Naive thymus-derived CD4-positive, alpha-beta T cell (primary cell): ENCODE results near the gene EYS. TPM values are rescaled to one million over a fixed set of nuclear protein-coding genes. Genes with fewer than 3 reads are reported as not detected.

Source experiments
- ATAC-seq: fragments of 150-1000 bp; cut with Tn5 transposase; 2 replicates; pipeline ENCODE4 v1.10.0; 2021; ENCODE audit warnings: mild to moderate bottlenecking, moderate library complexity
- CTCF ChIA-PET: fragments of 350-600 bp; sonication (Branson Sonifier 250); formaldehyde crosslinking; loops from one replicate; lab custom pipeline; 2021; ENCODE audit warnings: antibody characterized with exemption; lab: Charles Lee
- POLR2A ChIA-PET: fragments of 350-600 bp; sonication (Branson Sonifier 250); formaldehyde crosslinking; loops from one replicate; lab custom pipeline; 2021; ENCODE audit warnings: antibody characterized with exemption, inconsistent platforms; lab: Charles Lee
- DNase-seq, 9 donors: peaks; one replicate each; pipeline versions ENCODE4 v3.0.0 to v3.0.0-alpha.2; 2020 to 2022; ENCODE audit warnings: mixed read lengths in 1 of 9
- H3K27ac ChIP-seq: one replicate; pipeline ENCODE4 v1.7.0; 2013; ENCODE audit warnings: mild to moderate bottlenecking, low read depth, low read length, moderate library complexity
- H3K27me3 ChIP-seq, 2 donors: one replicate each; pipeline ENCODE4 v1.7.0; 2013; ENCODE audit warnings: low read length in 2 of 2, mild to moderate bottlenecking in 2 of 2, moderate library complexity in 2 of 2; ENCODE audit not compliant: control insufficient read depth in 2 of 2, insufficient read depth in 2 of 2
- H3K36me3 ChIP-seq, 3 experiments: 1 replicate in 2 of 3; 2 replicates in 1 of 3; pipeline ENCODE4 v1.7.0; 2013; ENCODE audit warnings: low read length in 3 of 3, mild to moderate bottlenecking in 3 of 3, moderate library complexity in 1 of 3; ENCODE audit not compliant: insufficient read depth in 3 of 3, control insufficient read depth in 2 of 3
- H3K4me1 ChIP-seq, 2 donors: one replicate each; pipeline ENCODE4 v1.7.0; 2013; ENCODE audit warnings: low read length in 2 of 2, mild to moderate bottlenecking in 2 of 2, moderate library complexity in 1 of 2; ENCODE audit not compliant: control insufficient read depth in 2 of 2, insufficient read depth in 2 of 2
- H3K4me3 ChIP-seq: 2 replicates; pipeline ENCODE4 v1.7.0; 2013; ENCODE audit warnings: mild to moderate bottlenecking, low read length
- H3K9me3 ChIP-seq, 3 experiments: 1 replicate in 2 of 3; 2 replicates in 1 of 3; pipeline ENCODE4 v1.7.0; 2013; ENCODE audit warnings: low read length in 3 of 3; ENCODE audit not compliant: control insufficient read depth in 2 of 3
- H3K27ac Mint-ChIP-seq, 9 donors: one replicate each; pipeline ENCODE4 v1.8.0; 2020 to 2022; ENCODE audit warnings: mixed read lengths in 9 of 9, mild to moderate bottlenecking in 8 of 9, moderate library complexity in 5 of 9, inconsistent platforms in 2 of 9
- H3K27me3 Mint-ChIP-seq, 5 donors: one replicate each; pipeline ENCODE4 v1.8.0; 2021 to 2022; ENCODE audit warnings: mixed read lengths in 5 of 5, mild to moderate bottlenecking in 1 of 5
- H3K36me3 Mint-ChIP-seq, 5 donors: one replicate each; pipeline ENCODE4 v1.8.0; 2020 to 2022; ENCODE audit warnings: mixed read lengths in 5 of 5, mild to moderate bottlenecking in 3 of 5, inconsistent platforms in 1 of 5
- H3K4me1 Mint-ChIP-seq, 7 donors: one replicate each; pipeline ENCODE4 v1.8.0; 2020 to 2022; ENCODE audit warnings: mixed read lengths in 7 of 7, mild to moderate bottlenecking in 3 of 7, inconsistent platforms in 1 of 7
- H3K4me3 Mint-ChIP-seq, 10 donors: one replicate each; pipeline ENCODE4 v1.8.0; 2020 to 2022; ENCODE audit warnings: mild to moderate bottlenecking in 10 of 10, mixed read lengths in 10 of 10, moderate library complexity in 6 of 10, inconsistent platforms in 2 of 10
- H3K9me3 Mint-ChIP-seq, 11 donors: one replicate each; pipeline ENCODE4 v1.8.0; 2020 to 2022; ENCODE audit warnings: mixed read lengths in 11 of 11, mild to moderate bottlenecking in 4 of 11, inconsistent platforms in 1 of 11, moderate library complexity in 1 of 11
- intact Hi-C, 2 donors: fragments of 100-400 bp; cut with micrococcal nuclease; formaldehyde crosslinking; loops; one replicate each; pipeline ENCODE4 v1.15.1; 2023
- polyA plus RNA-seq, 2 donors: library from polyadenylated mRNA; unstranded; fragments of 300-500 nt; fragmentation: Illumina TruSeq; gene quantifications; one replicate each; pipeline ENCODE4 v1.2.3, GENCODE V29; 2021
- total RNA-seq, 6 experiments: library from RNA in 5 of 6; stranded (reverse) in 5 of 6; gene quantifications; 1 replicate in 5 of 6; 2 replicates in 1 of 6; pipeline ENCODE4 v1.2.3 and lab custom pipeline; 2021 to 2026

The EYS gene
- total and polyA plus RNA-seq, 7 experiments from 2014 or later: 0.07 to 0.21 (median 0.13) TPM; not detected in 4

DNA sequence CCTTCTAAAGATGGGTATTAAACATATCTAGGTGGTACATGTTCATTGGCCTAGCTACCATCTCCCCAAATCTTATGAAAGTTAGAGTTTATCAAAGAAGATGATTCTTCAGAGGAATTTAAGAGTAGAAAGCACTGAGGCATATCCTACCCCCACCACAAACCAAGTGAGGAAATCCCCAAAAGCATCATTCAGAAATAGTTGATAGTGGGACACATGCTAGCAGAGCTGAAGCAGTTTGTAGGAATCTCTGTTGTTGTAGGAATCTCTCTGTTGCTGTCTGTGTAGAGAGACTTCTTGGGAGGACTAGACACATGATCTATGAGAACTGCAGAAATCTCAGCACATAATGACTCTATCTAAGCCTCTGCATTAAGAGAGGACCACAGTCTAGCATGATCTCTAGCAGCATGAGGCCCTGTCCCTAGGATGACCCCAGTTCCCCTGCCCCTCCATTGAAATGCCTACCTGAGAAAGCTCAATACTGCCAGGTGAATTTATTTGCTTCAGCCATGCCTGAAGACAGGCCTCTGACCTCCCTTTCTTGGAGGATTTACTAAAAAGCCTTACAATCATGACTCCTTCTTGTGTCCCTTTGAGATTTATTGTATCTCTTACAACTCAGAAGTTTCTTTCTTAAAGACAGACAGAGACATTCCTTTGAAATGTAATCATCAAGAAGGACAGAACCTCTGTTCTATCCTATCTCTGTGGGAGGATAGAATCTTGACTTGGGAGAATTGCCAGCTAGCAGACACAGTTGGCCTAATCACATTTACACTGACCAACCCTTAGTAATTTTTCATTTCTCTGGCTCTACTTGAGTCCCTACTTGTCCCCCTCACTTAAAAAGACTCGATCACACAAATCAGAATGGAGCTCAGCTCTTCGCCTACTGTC lies 1489.1 kb downstream of the EYS start:
- ChIA-PET POLR2A (no interaction called here), CTCF (no interaction called here)
- Mint-ChIP-seq H3K36me3 (no peaks in the 10 kb centered on the region), H3K9me3 (peaks cover 2 to 12% (median 3%) of the 10 kb centered on the region in 11 donors), H3K4me3 (no peak overlapping the region), H3K4me1 (no peaks in the 10 kb centered on the region), H3K27ac (no peak overlapping the region), H3K27me3 (no peaks in the 10 kb centered on the region)
- H3K36me3 ChIP-seq: no peaks in the 10 kb centered on the region
- H3K27me3 ChIP-seq: no peaks in the 10 kb centered on the region
- H3K4me3 ChIP-seq: no peak overlapping the region
- intact Hi-C loops: no loop called here
- H3K4me1 ChIP-seq: no peaks in the 10 kb centered on the region
- no peak for ATAC-seq
- no peak for DNase-seq
- peaks cover 0 to 3% (median 0%) of the 10 kb centered on the region in 3 experiments for H3K9me3 ChIP-seq
- H3K27ac ChIP-seq: no peak overlapping the region

DNA sequence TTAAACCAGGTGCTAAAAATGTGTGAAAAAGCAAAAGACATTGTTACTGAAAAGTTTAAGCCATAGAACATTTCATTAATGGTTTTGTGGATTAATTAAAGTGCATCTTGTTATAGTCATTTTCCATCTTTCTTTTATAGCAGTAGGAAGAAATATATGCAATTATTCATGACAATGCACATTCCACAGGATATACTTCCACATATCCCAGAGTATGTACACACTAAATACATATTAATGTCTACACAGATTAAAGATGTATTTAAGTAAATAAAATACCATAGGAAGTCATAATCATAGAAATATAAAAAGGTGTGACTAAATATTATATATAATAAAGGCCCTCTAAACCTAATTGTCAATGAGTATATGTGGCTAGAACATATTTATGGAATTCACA lies 1492.7 kb downstream of the EYS start:
- Mint-ChIP-seq H3K4me3 (no peak overlapping the region), H3K4me1 (no peaks in the 10 kb centered on the region), H3K9me3 (peaks cover 0 to 16% (median 3%) of the 10 kb centered on the region in 11 donors), H3K27me3 (no peaks in the 10 kb centered on the region), H3K36me3 (no peaks in the 10 kb centered on the region), H3K27ac (no peak overlapping the region)
- DNase-seq (no peak), ATAC-seq (no peak)
- Histone ChIP-seq H3K36me3 (no peaks in the 10 kb centered on the region), H3K4me1 (no peaks in the 10 kb centered on the region), H3K27ac (no peak overlapping the region), H3K9me3 (no peaks in the 10 kb centered on the region), H3K27me3 (no peaks in the 10 kb centered on the region), H3K4me3 (no peak overlapping the region)
- ChIA-PET POLR2A (no interaction called here), CTCF (no interaction called here)
- intact Hi-C loops: no loop called here

DNA sequence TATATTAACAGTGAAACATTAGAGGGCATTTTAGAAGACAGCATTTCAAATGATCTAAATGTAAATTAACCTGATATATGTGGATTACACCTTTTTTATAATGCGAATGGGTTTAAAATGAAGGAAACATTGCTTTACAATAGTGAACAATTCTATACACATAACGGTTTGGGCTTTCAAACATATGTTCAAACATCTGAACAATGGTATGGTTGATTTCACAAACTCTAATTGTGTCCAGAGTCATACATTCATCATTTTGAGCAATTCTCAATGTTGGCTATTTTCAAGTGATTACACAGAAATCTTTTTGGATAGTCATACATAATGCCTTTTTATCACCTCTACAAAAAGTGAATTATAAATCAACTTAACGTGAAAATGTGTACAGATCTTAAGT lies 1493.3 kb downstream of the EYS start:
- CTCF ChIA-PET: no interaction called here
- H3K4me1 Mint-ChIP-seq: no peaks in the 10 kb centered on the region
- no peaks in the 10 kb centered on the region for H3K36me3 ChIP-seq
- POLR2A ChIA-PET: no interaction called here
- intact Hi-C loops: no loop called here
- H3K27me3 Mint-ChIP-seq: no peaks in the 10 kb centered on the region
- DNase-seq (no peak), ATAC-seq (no peak)
- H3K9me3 Mint-ChIP-seq: peaks cover 0 to 11% (median 2%) of the 10 kb centered on the region in 11 donors
- H3K27me3 ChIP-seq: no peaks in the 10 kb centered on the region
- H3K9me3 ChIP-seq: no peaks in the 10 kb centered on the region
- H3K4me3 ChIP-seq: no peak overlapping the region
- H3K27ac Mint-ChIP-seq: no peak overlapping the region
- H3K27ac ChIP-seq: no peak overlapping the region
- no peak overlapping the region for H3K4me3 Mint-ChIP-seq
- H3K4me1 ChIP-seq: no peaks in the 10 kb centered on the region
- no peaks in the 10 kb centered on the region for H3K36me3 Mint-ChIP-seq

GRCh38 chr6:64197246-64197645 lies 1509.8 kb downstream of the EYS start:
- Mint-ChIP-seq H3K36me3 (no peaks in the 10 kb centered on the region), H3K4me3 (no peak overlapping the region), H3K27ac (no peak overlapping the region), H3K27me3 (no peaks in the 10 kb centered on the region), H3K9me3 (peaks cover 0 to 10% (median 3%) of the 10 kb centered on the region in 11 donors), H3K4me1 (no peaks in the 10 kb centered on the region)
- Histone ChIP-seq H3K27me3 (no peaks in the 10 kb centered on the region), H3K36me3 (no peaks in the 10 kb centered on the region), H3K4me1 (no peaks in the 10 kb centered on the region), H3K9me3 (no peaks in the 10 kb centered on the region), H3K4me3 (no peak overlapping the region), H3K27ac (no peak overlapping the region)
- CTCF ChIA-PET: no interaction called here
- intact Hi-C loops: no loop called here
- POLR2A ChIA-PET: no interaction called here
- ATAC-seq (no peak), DNase-seq (no peak)

- intact Hi-C loops: no loop called here
- no peaks in the 10 kb centered on the region for H3K4me1 ChIP-seq
- H3K9me3 ChIP-seq: no peaks in the 10 kb centered on the region
- no peaks in the 10 kb centered on the region for H3K27me3 ChIP-seq
- H3K36me3 ChIP-seq: no peaks in the 10 kb centered on the region
- CTCF ChIA-PET: no interaction called here
- Mint-ChIP-seq H3K9me3 (peaks cover 3 to 18% (median 7%) of the 10 kb centered on the region in 11 donors), H3K4me1 (no peaks in the 10 kb centered on the region), H3K4me3 (no peak overlapping the region), H3K36me3 (no peaks in the 10 kb centered on the region), H3K27me3 (no peaks in the 10 kb centered on the region), H3K27ac (no peak overlapping the region)
- no peak overlapping the region for H3K27ac ChIP-seq
- no peak overlapping the region for H3K4me3 ChIP-seq
- DNase-seq: no peak
- POLR2A ChIA-PET: no interaction called here
- no peak for ATAC-seq
These were observed 1520.4 kb downstream of the EYS start for GRCh38 chr6:64186592-64186991.

- Mint-ChIP-seq H3K4me1 (no peaks in the 10 kb centered on the region), H3K36me3 (no peaks in the 10 kb centered on the region), H3K27ac (no peak overlapping the region), H3K4me3 (no peak overlapping the region), H3K9me3 (peaks cover 2 to 18% (median 5%) of the 10 kb centered on the region in 11 donors), H3K27me3 (no peaks in the 10 kb centered on the region)
- no peaks in the 10 kb centered on the region for H3K4me1 ChIP-seq
- DNase-seq (no peak), ATAC-seq (no peak)
- H3K9me3 ChIP-seq: no peaks in the 10 kb centered on the region
- H3K27ac ChIP-seq: no peak overlapping the region
- POLR2A ChIA-PET: no interaction called here
- H3K4me3 ChIP-seq: no peak overlapping the region
- CTCF ChIA-PET: no interaction called here
- H3K27me3 ChIP-seq: no peaks in the 10 kb centered on the region
- no peaks in the 10 kb centered on the region for H3K36me3 ChIP-seq
- intact Hi-C loops: no loop called here
These were observed 1521.4 kb downstream of the EYS start for GRCh38 chr6:64185621-64186020.

- Mint-ChIP-seq H3K27ac (no peak overlapping the region), H3K27me3 (no peaks in the 10 kb centered on the region), H3K9me3 (peaks cover 0 to 8% (median 3%) of the 10 kb centered on the region in 11 donors), H3K4me3 (no peak overlapping the region), H3K4me1 (no peaks in the 10 kb centered on the region), H3K36me3 (no peaks in the 10 kb centered on the region)
- no peak for DNase-seq
- H3K4me3 ChIP-seq: no peak overlapping the region
- POLR2A ChIA-PET: no interaction called here
- H3K27ac ChIP-seq: no peak overlapping the region
- no peak for ATAC-seq
- H3K4me1 ChIP-seq: no peaks in the 10 kb centered on the region
- H3K9me3 ChIP-seq: no peaks in the 10 kb centered on the region
- intact Hi-C loops: no loop called here
- H3K27me3 ChIP-seq: no peaks in the 10 kb centered on the region
- CTCF ChIA-PET: no interaction called here
- no peaks in the 10 kb centered on the region for H3K36me3 ChIP-seq
These were observed 1531.7 kb downstream of the EYS start for GRCh38 chr6:64175296-64175695.
